Epithelial cell of esophagus (primary cell): Measurements from ENCODE around the gene HS3ST4.

Experiments
- DNase-seq: peaks from one replicate; pipeline ENCODE4 v3.0.0; 2010; ENCODE audit warnings: low read depth
- H3K4me3 ChIP-seq: 2 replicates; pipeline ENCODE4 v1.5.1; 2011; ENCODE audit warnings: mild to moderate bottlenecking, low read length, control low read depth
- CTCF ChIP-seq: IDR thresholded peaks from 2 replicates; pipeline ENCODE4 v1.5.1; 2011; ENCODE audit warnings: low read depth, mild to moderate bottlenecking, low read length, control low read depth, inconsistent platforms; ENCODE audit not compliant: insufficient read depth; ENCODE audit errors: missing control alignments

Gene HS3ST4

GRCh38 chr16:25996052-25996451 is 304.3 kb downstream of the HS3ST4 start:
- no peak overlapping the region for H3K4me3 ChIP-seq
- no peak for DNase-seq
- no peak for TF ChIP-seq CTCF

GRCh38 chr16:26005336-26005735 is 313.6 kb downstream of the HS3ST4 start:
- no peak overlapping the region for H3K4me3 ChIP-seq
- TF ChIP-seq CTCF: no peak
- DNase-seq: no peak

GRCh38 chr16:26012376-26012775 is 320.6 kb downstream of the HS3ST4 start:
- no peak for DNase-seq
- no peak for TF ChIP-seq CTCF
- no peak overlapping the region for H3K4me3 ChIP-seq

GRCh38 chr16:26015776-26016175 is 324.0 kb downstream of the HS3ST4 start:
- H3K4me3 ChIP-seq: no peak overlapping the region

GRCh38 chr16:26016989-26017388 is 325.2 kb downstream of the HS3ST4 start:
- no peak overlapping the region for H3K4me3 ChIP-seq
- DNase-seq: no peak
- TF ChIP-seq CTCF: no peak

More at GRCh38 chr16:26015776-26016175, 324.0 kb downstream of the HS3ST4 start:
- DNase-seq: no peak
- no peak for TF ChIP-seq CTCF

DNA sequence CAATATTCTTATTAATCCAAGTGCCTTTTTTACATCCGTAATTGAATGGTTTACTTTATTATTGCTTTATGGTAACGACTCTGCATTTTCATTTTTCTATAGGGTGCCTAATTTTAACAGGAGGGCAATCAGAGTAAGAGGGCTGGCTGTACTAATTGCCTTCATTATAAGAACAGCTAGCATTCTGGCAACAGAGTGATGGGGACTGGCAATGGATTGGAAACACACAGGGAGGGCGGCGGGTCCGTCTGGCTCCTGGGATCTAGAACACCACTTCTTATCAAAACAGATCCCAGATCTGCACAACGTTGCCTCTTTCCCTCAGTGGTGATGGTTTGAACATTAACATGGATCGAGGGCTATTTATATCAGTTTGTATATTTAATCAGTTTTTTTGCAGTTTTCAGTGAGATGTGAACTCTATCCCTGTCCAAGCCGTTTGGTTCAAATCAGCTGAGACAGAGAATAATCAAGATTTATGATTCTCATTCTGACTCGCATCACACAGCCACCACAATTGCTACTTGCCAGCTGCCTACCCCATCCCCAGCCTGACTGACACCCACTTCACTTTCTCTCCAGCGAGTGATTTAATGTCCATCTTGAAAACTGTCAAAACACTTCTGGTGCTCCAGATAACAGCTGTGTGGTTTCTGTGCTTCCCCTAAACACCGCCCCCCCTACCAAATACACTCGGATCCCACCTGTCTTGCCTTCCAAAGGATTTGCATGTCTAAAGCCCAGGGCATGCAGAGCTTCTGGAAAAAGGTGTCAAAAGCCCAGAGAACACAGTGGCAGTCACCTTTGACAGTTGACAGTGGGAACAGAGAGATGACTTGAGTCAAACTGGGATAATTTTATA is 327.9 kb downstream of the HS3ST4 start:
- DNase-seq: no peak
- no peak for TF ChIP-seq CTCF
- H3K4me3 ChIP-seq: no peak overlapping the region
